OCI-LY3 (cell line): ENCODE measurements around the gene PODNL1.

Experiments
- H2AFZ ChIP-seq: fragments of 200-600, 300-600 bp; shearing (Covaris generic); 2 replicates; pipeline ENCODE4 v1.6.0; 2014; ENCODE audit warnings: antibody characterized with exemption, low read depth, low read length
- H3K27ac ChIP-seq: fragments of 200-600, 300-600 bp; sonication (generic); 2 replicates; pipeline ENCODE4 v1.5.1; 2014; ENCODE audit warnings: mild to moderate bottlenecking, low read length, moderate library complexity, mixed read lengths
- H3K27me3 ChIP-seq: fragments of 200-600, 300-600 bp; sonication (generic); 2 replicates; pipeline ENCODE4 v1.6.1; 2014; ENCODE audit warnings: low read depth, low read length, mixed read lengths
- H3K36me3 ChIP-seq: fragments of 200-600, 300-600 bp; sonication (generic); replicated peaks from 2 replicates; pipeline ENCODE3; 2014; ENCODE audit warnings: low read depth, low read length, mixed read lengths
- H3K4me1 ChIP-seq: fragments of 300-600, 200-600 bp; sonication (generic); 2 replicates; pipeline ENCODE4 v1.6.1; 2014; ENCODE audit warnings: low read length, mixed read lengths
- H3K4me2 ChIP-seq: fragments of 200-600, 300-600 bp; sonication (generic); 2 replicates; pipeline ENCODE4 v1.6.1; 2014; ENCODE audit warnings: low read length, mixed read lengths
- H3K4me3 ChIP-seq: fragments of 300-600, 200-600 bp; sonication (generic); 2 replicates; pipeline ENCODE4 v1.5.1; 2014; ENCODE audit warnings: antibody characterized with exemption, mild to moderate bottlenecking, low read length, moderate library complexity
- H3K79me2 ChIP-seq: fragments of 300-600, 200-600 bp; shearing (Covaris generic); 2 replicates; pipeline ENCODE4 v1.6.1; 2014; ENCODE audit warnings: mild to moderate bottlenecking, low read length, mixed read lengths
- H3K9ac ChIP-seq: fragments of 300-600, 200-600 bp; shearing (Covaris generic); 2 replicates; pipeline ENCODE4 v1.6.0; 2014; ENCODE audit warnings: mild to moderate bottlenecking, low read length, moderate library complexity
- H3K9me3 ChIP-seq: fragments of 200-600, 300-600 bp; shearing (Covaris generic); 2 replicates; pipeline ENCODE4 v1.6.1; 2014; ENCODE audit warnings: low read length, mixed read lengths; ENCODE audit not compliant: insufficient read depth
- H4K20me1 ChIP-seq: fragments of 200-600, 300-600 bp; sonication (generic); 2 replicates; pipeline ENCODE4 v1.6.1; 2016; ENCODE audit warnings: low read length, mixed read lengths; ENCODE audit not compliant: insufficient read depth
- CTCF ChIP-seq: fragments of 200-600, 300-600 bp; sonication (generic); IDR thresholded peaks from 2 replicates; pipeline ENCODE4 v1.5.1; 2014; ENCODE audit warnings: antibody characterized with exemption, low read length, low read depth
- EZH2phosphoT487 ChIP-seq: fragments of 200-600 bp; shearing (Covaris generic); IDR thresholded peaks from 2 replicates; pipeline ENCODE4 v1.6.1; 2018; ENCODE audit warnings: antibody characterized with exemption, mixed run types, low read depth

Gene PODNL1

GRCh38 chr19:13938301-13939064 is at the start of gene PODNL1:
Gene PODNL1 (minus strand): TSS chr19:13938417. CDS start chr19:13938181, 236 bp downstream.
- H3K9me3 ChIP-seq, result no peaks in the 10 kb centered on the region
- no peak within 1 kb of the TSS for H3K27ac ChIP-seq
- H3K4me2 ChIP-seq, result no peak within 1 kb of the TSS
- TF ChIP-seq CTCF, result no peak
- H3K36me3 ChIP-seq, result no peaks in the 10 kb centered on the region
- H3K27me3 ChIP-seq, result no peaks in the 10 kb centered on the region
- H3K4me3 ChIP-seq, result no peak within 1 kb of the TSS
- H4K20me1 ChIP-seq, result no peaks in the 10 kb centered on the region
- no peaks in the 10 kb centered on the region for H3K4me1 ChIP-seq
- H3K79me2 ChIP-seq, result no peaks in the 10 kb centered on the region
- H2AFZ ChIP-seq, result no peak within 1 kb of the TSS
- no peak within 1 kb of the TSS for H3K9ac ChIP-seq

- H3K4me1 ChIP-seq, result peaks cover 32% of the 10 kb centered on the region
- peaks cover 14% of the 10 kb centered on the region for H3K36me3 ChIP-seq
- peak overlapping the region; percentile 98 for H3K27ac ChIP-seq
These were observed 49.1 kb upstream of the PODNL1 start for GRCh38 chr19:13987101-13987890.

GRCh38 chr19:13986348-13986904 is 48.2 kb upstream of the PODNL1 start:
- Histone ChIP-seq H3K9me3 (no peaks in the 10 kb centered on the region), H3K9ac (peak overlapping the region; percentile 87), H3K4me2 (peak overlapping the region; percentile 82), H3K27me3 (no peaks in the 10 kb centered on the region), H3K36me3 (peaks cover 11% of the 10 kb centered on the region), H3K4me1 (peaks cover 32% of the 10 kb centered on the region), H2AFZ (peak overlapping the region; percentile 18; the same call in 1 of the 2 replicates), H3K79me2 (no peaks in the 10 kb centered on the region), H3K4me3 (peak overlapping the region; percentile 67), H3K27ac (peak overlapping the region; percentile 98), H4K20me1 (no peaks in the 10 kb centered on the region)
- TF ChIP-seq CTCF (no peak), EZH2phosphoT487 (no peak)

More at GRCh38 chr19:13987101-13987890, 49.1 kb upstream of the PODNL1 start:
- peak overlapping the region; percentile 87 for H3K9ac ChIP-seq
- H2AFZ ChIP-seq, result no peak overlapping the region
- H3K79me2 ChIP-seq, result no peaks in the 10 kb centered on the region
- no peaks in the 10 kb centered on the region for H4K20me1 ChIP-seq
- H3K4me3 ChIP-seq, result peak overlapping the region; percentile 66
- H3K27me3 ChIP-seq, result no peaks in the 10 kb centered on the region
- no peak for TF ChIP-seq EZH2phosphoT487
- TF ChIP-seq CTCF, result no peak
- peak overlapping the region; percentile 82 for H3K4me2 ChIP-seq
- H3K9me3 ChIP-seq, result no peaks in the 10 kb centered on the region
